OCI-LY7 (cell line): ENCODE data around the gene ATP8B3.

ENCODE experiments used
- CTCF ChIP-seq: fragments of 200-600 bp; sonication (generic); conservative IDR thresholded peaks from 2 replicates; pipeline ENCODE4 v1.5.1; 2014; ENCODE audit warnings: mild to moderate bottlenecking, antibody characterized with exemption, low read length, moderate library complexity, mixed read lengths
- EZH2phosphoT487 ChIP-seq: fragments of 200-600 bp; sonication (generic); IDR thresholded peaks from 2 replicates; pipeline ENCODE4 v1.6.1; 2018; ENCODE audit warnings: low read depth, borderline replicate concordance, mild to moderate bottlenecking, mixed run types, antibody characterized with exemption, low read length, moderate library complexity, mixed read lengths

GRCh38 chr19:1758959-1759903 is 52.8 kb downstream of the ATP8B3 start:
- TF ChIP-seq CTCF (no peak), EZH2phosphoT487 (no peak)
